Astrocyte of the cerebellum (primary cell): ENCODE measurements around the gene VAMP1.

Experiments used
- DNase-seq: peaks from one replicate; pipeline ENCODE4 v3.0.0-alpha.2; 2011; ENCODE audit warnings: low read depth
- H3K4me3 ChIP-seq: 2 replicates; pipeline ENCODE4 v1.5.1; 2011; ENCODE audit warnings: mild to moderate bottlenecking, low read depth, low read length, moderate library complexity
- in situ Hi-C: cut with HindIII; loops from 2 replicates; pipeline ENCODE4 v1.10.0; 2017; ENCODE audit warnings: low sequenced_read_pairs
- TF ChIP-seq, protein P1 (sequence below): IDR thresholded peaks from 2 replicates; pipeline ENCODE4 v1.5.1; 2012; ENCODE audit warnings: low read length, low read depth, moderate library complexity, mild to moderate bottlenecking; ENCODE audit errors: missing control alignments

Gene VAMP1

GRCh38 chr12:6418796-6419195, 51.7 kb downstream of the VAMP1 start:
- in situ Hi-C loops = no loop called here
- TF ChIP-seq, protein P1, sequence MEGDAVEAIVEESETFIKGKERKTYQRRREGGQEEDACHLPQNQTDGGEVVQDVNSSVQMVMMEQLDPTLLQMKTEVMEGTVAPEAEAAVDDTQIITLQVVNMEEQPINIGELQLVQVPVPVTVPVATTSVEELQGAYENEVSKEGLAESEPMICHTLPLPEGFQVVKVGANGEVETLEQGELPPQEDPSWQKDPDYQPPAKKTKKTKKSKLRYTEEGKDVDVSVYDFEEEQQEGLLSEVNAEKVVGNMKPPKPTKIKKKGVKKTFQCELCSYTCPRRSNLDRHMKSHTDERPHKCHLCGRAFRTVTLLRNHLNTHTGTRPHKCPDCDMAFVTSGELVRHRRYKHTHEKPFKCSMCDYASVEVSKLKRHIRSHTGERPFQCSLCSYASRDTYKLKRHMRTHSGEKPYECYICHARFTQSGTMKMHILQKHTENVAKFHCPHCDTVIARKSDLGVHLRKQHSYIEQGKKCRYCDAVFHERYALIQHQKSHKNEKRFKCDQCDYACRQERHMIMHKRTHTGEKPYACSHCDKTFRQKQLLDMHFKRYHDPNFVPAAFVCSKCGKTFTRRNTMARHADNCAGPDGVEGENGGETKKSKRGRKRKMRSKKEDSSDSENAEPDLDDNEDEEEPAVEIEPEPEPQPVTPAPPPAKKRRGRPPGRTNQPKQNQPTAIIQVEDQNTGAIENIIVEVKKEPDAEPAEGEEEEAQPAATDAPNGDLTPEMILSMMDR = no peak
- no peak overlapping the region for H3K4me3 ChIP-seq
- DNase-seq = no peak

GRCh38 chr12:6416596-6416995, 53.9 kb downstream of the VAMP1 start:
- no peak for DNase-seq
- no peak overlapping the region for H3K4me3 ChIP-seq
- TF ChIP-seq, protein P1 = no peak
- in situ Hi-C loops = no loop called here
